Measurements from ENCODE around the gene MED29.
"Not testable (repeated sequence)": the region's sequence is repeated elsewhere in the genome, so short reads cannot be mapped to it uniquely, and the experiment has no call there.

Gene MED29

GRCh38 chr19:39372941-39373340 is 18.2 kb upstream of the MED29 start:
- peaks cover 67% of the 10 kb centered on the region for H3K36me3 ChIP-seq (ENCODE audit: insufficient read depth, low read length)
- H3K4me3 ChIP-seq (ENCODE audit: low read length): peak overlapping the region; percentile 3
- H3K4me1 ChIP-seq (ENCODE audit: control insufficient read depth, insufficient read depth, low read length): peaks cover 20% of the 10 kb centered on the region
- H3K9ac ChIP-seq (ENCODE audit: low read depth, low read length): peak overlapping the region; percentile 80
- peak overlapping the region; percentile 58 for H3K4me2 ChIP-seq (ENCODE audit: low read length)
- H3K27me3 ChIP-seq (ENCODE audit: control insufficient read depth, insufficient read depth, low read length): no peaks in the 10 kb centered on the region
- H3K9me3 ChIP-seq (replicated peaks; ENCODE audit: low read length): no peaks in the 10 kb centered on the region

- H3K4me1 ChIP-seq (ENCODE audit: control insufficient read depth, insufficient read depth, low read length): peaks cover 20% of the 10 kb centered on the region
- peaks cover 66% of the 10 kb centered on the region for H3K36me3 ChIP-seq (ENCODE audit: insufficient read depth, low read length)
- H3K4me2 ChIP-seq (ENCODE audit: low read length): no peak overlapping the region
- no peaks in the 10 kb centered on the region for H3K27me3 ChIP-seq (ENCODE audit: control insufficient read depth, insufficient read depth, low read length)
- H3K9me3 ChIP-seq (replicated peaks; ENCODE audit: low read length): no peaks in the 10 kb centered on the region
- no peak overlapping the region for H3K4me3 ChIP-seq (ENCODE audit: low read length)
- H3K9ac ChIP-seq (ENCODE audit: low read depth, low read length): no peak overlapping the region
Observed at GRCh38 chr19:39375929-39376328, 15.2 kb upstream of the MED29 start.

- H3K4me2 ChIP-seq (ENCODE audit: low read length): no peak overlapping the region
- no peaks in the 10 kb centered on the region for H3K9me3 ChIP-seq (replicated peaks; ENCODE audit: low read length)
- peaks cover 8% of the 10 kb centered on the region for H3K4me1 ChIP-seq (ENCODE audit: control insufficient read depth, insufficient read depth, low read length)
- no peaks in the 10 kb centered on the region for H3K27me3 ChIP-seq (ENCODE audit: control insufficient read depth, insufficient read depth, low read length)
- H3K9ac ChIP-seq (ENCODE audit: low read depth, low read length): no peak overlapping the region
- H3K36me3 ChIP-seq (ENCODE audit: insufficient read depth, low read length): peaks cover 79% of the 10 kb centered on the region
- no peak overlapping the region for H3K4me3 ChIP-seq (ENCODE audit: low read length)
Observed at GRCh38 chr19:39377373-39378362, 13.5 kb upstream of the MED29 start.

- H3K4me3 ChIP-seq (ENCODE audit: low read length); H3K9me3 ChIP-seq (replicated peaks; ENCODE audit: low read length); H3K4me1 ChIP-seq (ENCODE audit: control insufficient read depth, insufficient read depth, low read length); H3K9ac ChIP-seq (ENCODE audit: low read depth, low read length); H3K4me2 ChIP-seq (ENCODE audit: low read length); H3K27me3 ChIP-seq (ENCODE audit: control insufficient read depth, insufficient read depth, low read length): not testable (repeated sequence)
- H3K36me3 ChIP-seq (ENCODE audit: insufficient read depth, low read length): peaks cover 84% of the 10 kb centered on the region
Observed at GRCh38 chr19:39379366-39379765, 11.8 kb upstream of the MED29 start.

- H3K4me3 ChIP-seq (ENCODE audit: low read length): no peak overlapping the region
- peaks cover 87% of the 10 kb centered on the region for H3K36me3 ChIP-seq (ENCODE audit: insufficient read depth, low read length)
Observed at GRCh38 chr19:39379865-39380396, 11.2 kb upstream of the MED29 start.

GRCh38 chr19:39380521-39381502 is 10.4 kb upstream of the MED29 start:
- H3K9me3 ChIP-seq (replicated peaks; ENCODE audit: low read length): no peaks in the 10 kb centered on the region
- no peaks in the 10 kb centered on the region for H3K27me3 ChIP-seq (ENCODE audit: control insufficient read depth, insufficient read depth, low read length)
- H3K4me2 ChIP-seq (ENCODE audit: low read length): no peak overlapping the region
- H3K36me3 ChIP-seq (ENCODE audit: insufficient read depth, low read length): peaks cover 87% of the 10 kb centered on the region
- H3K9ac ChIP-seq (ENCODE audit: low read depth, low read length): no peak overlapping the region
- no peak overlapping the region for H3K4me3 ChIP-seq (ENCODE audit: low read length)
- no peaks in the 10 kb centered on the region for H3K4me1 ChIP-seq (ENCODE audit: control insufficient read depth, insufficient read depth, low read length)

More at GRCh38 chr19:39379865-39380396, 11.2 kb upstream of the MED29 start:
- Histone ChIP-seq H3K27me3 (ENCODE audit: control insufficient read depth, insufficient read depth, low read length) (no peaks in the 10 kb centered on the region), H3K4me1 (ENCODE audit: control insufficient read depth, insufficient read depth, low read length) (no peaks in the 10 kb centered on the region), H3K9me3 (replicated peaks; ENCODE audit: low read length) (no peaks in the 10 kb centered on the region), H3K4me2 (ENCODE audit: low read length) (no peak overlapping the region), H3K9ac (ENCODE audit: low read depth, low read length) (no peak overlapping the region)

GRCh38 chr19:39381910-39382611 is 9.1 kb upstream of the MED29 start:
- no peaks in the 10 kb centered on the region for H3K27me3 ChIP-seq (ENCODE audit: control insufficient read depth, insufficient read depth, low read length)
- H3K4me1 ChIP-seq (ENCODE audit: control insufficient read depth, insufficient read depth, low read length): no peaks in the 10 kb centered on the region
- H3K36me3 ChIP-seq (ENCODE audit: insufficient read depth, low read length): peaks cover 87% of the 10 kb centered on the region
- H3K4me2 ChIP-seq (ENCODE audit: low read length): no peak overlapping the region
- no peaks in the 10 kb centered on the region for H3K9me3 ChIP-seq (replicated peaks; ENCODE audit: low read length)
- H3K4me3 ChIP-seq (ENCODE audit: low read length): no peak overlapping the region
- H3K9ac ChIP-seq (ENCODE audit: low read depth, low read length): no peak overlapping the region

- Histone ChIP-seq H3K9me3 (replicated peaks; ENCODE audit: low read length) (no peaks in the 10 kb centered on the region), H3K4me1 (ENCODE audit: control insufficient read depth, insufficient read depth, low read length) (no peaks in the 10 kb centered on the region), H3K4me3 (ENCODE audit: low read length) (no peak overlapping the region), H3K27me3 (ENCODE audit: control insufficient read depth, insufficient read depth, low read length) (no peaks in the 10 kb centered on the region), H3K36me3 (ENCODE audit: insufficient read depth, low read length) (peaks cover 84% of the 10 kb centered on the region), H3K4me2 (ENCODE audit: low read length) (no peak overlapping the region), H3K9ac (ENCODE audit: low read depth, low read length) (no peak overlapping the region)
Observed at GRCh38 chr19:39382991-39383828, 8.0 kb upstream of the MED29 start.

- H3K9ac ChIP-seq (ENCODE audit: low read depth, low read length): no peak overlapping the region
- H3K9me3 ChIP-seq (replicated peaks; ENCODE audit: low read length): no peaks in the 10 kb centered on the region
- H3K27me3 ChIP-seq (ENCODE audit: control insufficient read depth, insufficient read depth, low read length): no peaks in the 10 kb centered on the region
- peaks cover 5% of the 10 kb centered on the region for H3K4me1 ChIP-seq (ENCODE audit: control insufficient read depth, insufficient read depth, low read length)
- H3K4me3 ChIP-seq (ENCODE audit: low read length): no peak overlapping the region
- no peak overlapping the region for H3K4me2 ChIP-seq (ENCODE audit: low read length)
- peaks cover 80% of the 10 kb centered on the region for H3K36me3 ChIP-seq (ENCODE audit: insufficient read depth, low read length)
Observed at GRCh38 chr19:39384839-39385568, 6.2 kb upstream of the MED29 start.
